ENCODE data around the gene LMOD1.
"Not testable (repeated sequence)": the region's sequence is repeated elsewhere in the genome, so short reads cannot be mapped to it uniquely, and the experiment has no call there.

DNA sequence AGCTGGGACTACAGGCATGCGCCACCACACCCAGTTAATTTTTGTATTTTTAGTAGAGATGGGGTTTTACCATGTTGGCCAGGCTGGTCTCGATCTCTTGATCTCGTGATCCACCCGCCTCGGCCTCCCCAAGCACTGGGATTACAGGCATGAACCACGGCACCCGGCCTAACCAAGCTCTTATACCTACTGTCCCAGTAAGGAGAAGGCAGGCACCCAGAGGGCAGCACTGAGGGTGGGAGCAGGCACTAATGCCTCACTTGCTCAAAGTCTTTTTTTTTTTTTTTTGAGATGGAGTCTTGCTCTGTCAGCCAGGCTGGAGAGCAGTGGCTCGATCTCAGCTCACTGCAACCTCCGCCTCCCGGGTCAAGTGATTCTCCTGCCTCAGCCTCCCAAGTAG, 6.0 kb downstream of the LMOD1 start:
- not testable (repeated sequence) for TF ChIP-seq CTCF, EZH2, EZH2phosphoT487 (IDR thresholded peaks at IDR 0.05)
